Fibroblast of skin of left biceps (primary cell): Measurements from ENCODE around the gene TEX55.
"Not testable (repeated sequence)": the region's sequence is repeated elsewhere in the genome, so short reads cannot be mapped to it uniquely, and the experiment has no call there.

Experiments used
- DNase-seq, 2 experiments: peaks; one replicate each; pipeline ENCODE4 v3.0.0-alpha.2; 2013; ENCODE audit warnings: low read depth in 2 of 2

The TEX55 gene

GRCh38 chr3:119160815-119161214 lies 14.8 kb downstream of the TEX55 start:
- no peak for DNase-seq

GRCh38 chr3:119161240-119161639 lies 15.3 kb downstream of the TEX55 start:
- DNase-seq = no peak

- not testable (repeated sequence) for DNase-seq
Observed at GRCh38 chr3:119164745-119165144, 18.8 kb downstream of the TEX55 start.

- no peak for DNase-seq
Observed at GRCh38 chr3:119170821-119171220, 24.9 kb downstream of the TEX55 start.

- no peak for DNase-seq
Observed at GRCh38 chr3:119173325-119173724, 27.4 kb downstream of the TEX55 start, which contains the start of gene UPK1B. Gene UPK1B (plus strand): TSS chr3:119173598. CDS start chr3:119186742, 13,144 bp downstream.

GRCh38 chr3:119175872-119176756 lies 30.1 kb downstream of the TEX55 start:
- DNase-seq = no peak

GRCh38 chr3:119176778-119177177 lies 30.8 kb downstream of the TEX55 start:
- no peak for DNase-seq

GRCh38 chr3:119177321-119177720 lies 31.4 kb downstream of the TEX55 start:
- DNase-seq = no peak

- no peak for DNase-seq
Observed at GRCh38 chr3:119181765-119182164, 35.8 kb downstream of the TEX55 start.

- DNase-seq = no peak
Observed at GRCh38 chr3:119184111-119184510, 38.1 kb downstream of the TEX55 start.

- peak; percentile 55 to 57 for DNase-seq
Observed at GRCh38 chr3:119184796-119185570, 39.0 kb downstream of the TEX55 start.

- DNase-seq = no peak
Observed at GRCh38 chr3:119187266-119187665, 41.3 kb downstream of the TEX55 start.

GRCh38 chr3:119191800-119192199 lies 45.8 kb downstream of the TEX55 start:
- no peak for DNase-seq

- DNase-seq = peak; percentile 21 to 32
Observed at GRCh38 chr3:119194237-119195150, 48.5 kb downstream of the TEX55 start.

GRCh38 chr3:119195151-119195476 lies 49.1 kb downstream of the TEX55 start:
- no peak for DNase-seq

- no peak for DNase-seq
Observed at GRCh38 chr3:119195911-119196310, 49.9 kb downstream of the TEX55 start.
